AG04449 (cell line): ENCODE results near the gene RBFOX1.

Experiments used
- CTCF ChIA-PET: fragments of 350-600 bp; formaldehyde crosslinking; extraction: SDS; loops from one replicate; lab custom pipeline; 2021; ENCODE audit warnings: antibody characterized with exemption; lab: Yijun Ruan, JAX
- POLR2A ChIA-PET: fragments of 400-600, 350-600 bp; formaldehyde crosslinking; extraction: SDS; loops from one replicate; lab custom pipeline; 2020; ENCODE audit warnings: antibody characterized with exemption, inconsistent platforms; lab: Yijun Ruan, JAX
- DNase-seq: peaks from one replicate; pipeline ENCODE4 v3.0.0-alpha.2; 2010; ENCODE audit warnings: low read depth, low spot score
- H3K4me3 ChIP-seq: 2 replicates; pipeline ENCODE4 v1.5.1; 2011; ENCODE audit warnings: low read depth, mild to moderate bottlenecking, control low read depth, low read length
- CTCF ChIP-seq: IDR thresholded peaks from one replicate; pipeline ENCODE4 v1.5.1; 2011; ENCODE audit warnings: mild to moderate bottlenecking, moderate library complexity, low read length, control low read depth, inconsistent platforms; ENCODE audit not compliant: insufficient read depth; ENCODE audit errors: missing control alignments

RBFOX1 gene

GRCh38 chr16:7545251-7545650, 212.6 kb downstream of the RBFOX1 start:
- no peak overlapping the region for H3K4me3 ChIP-seq
- POLR2A ChIA-PET = no interaction called here
- TF ChIP-seq CTCF = no peak
- no peak for DNase-seq
- CTCF ChIA-PET = no interaction called here

GRCh38 chr16:7546948-7547347, 214.3 kb downstream of the RBFOX1 start:
- no peak overlapping the region for H3K4me3 ChIP-seq
- POLR2A ChIA-PET = no interaction called here
- no peak for DNase-seq
- TF ChIP-seq CTCF = no peak
- CTCF ChIA-PET = no interaction called here

- POLR2A ChIA-PET = no interaction called here
- no peak overlapping the region for H3K4me3 ChIP-seq
- no peak for TF ChIP-seq CTCF
- DNase-seq = no peak
- CTCF ChIA-PET = no interaction called here
Measured at GRCh38 chr16:7547736-7548135, 215.1 kb downstream of the RBFOX1 start.

GRCh38 chr16:7548796-7549318, 216.2 kb downstream of the RBFOX1 start:
- no peak overlapping the region for H3K4me3 ChIP-seq
- no peak for TF ChIP-seq CTCF
- no peak for DNase-seq
- ChIA-PET CTCF (no interaction called here), POLR2A (no interaction called here)

GRCh38 chr16:7550096-7550495, 217.5 kb downstream of the RBFOX1 start:
- CTCF ChIA-PET = no interaction called here
- TF ChIP-seq CTCF = no peak
- POLR2A ChIA-PET = no interaction called here

GRCh38 chr16:7555459-7555858, 222.8 kb downstream of the RBFOX1 start:
- POLR2A ChIA-PET = no interaction called here
- CTCF ChIA-PET = no interaction called here
- no peak overlapping the region for H3K4me3 ChIP-seq
- no peak for DNase-seq
- TF ChIP-seq CTCF = no peak

More at GRCh38 chr16:7550096-7550495, 217.5 kb downstream of the RBFOX1 start:
- no peak for DNase-seq
- H3K4me3 ChIP-seq = no peak overlapping the region
